Kidney (tissue), 14 donors: Measurements from ENCODE around the gene EPHB1. TPM values are rescaled to one million over a fixed set of nuclear protein-coding genes. Genes with fewer than 3 reads are reported as not detected.

Experiments used
- DNase-seq, 5 donors: peaks; one replicate each; pipeline ENCODE4 v3.0.0-alpha.2; 2013 to 2020
- FAIRE-seq: peaks from 2 replicates; lab custom pipeline; 2012; peaks lifted over from hg19 to GRCh38; lab: Jason Lieb, UNC
- H3K27ac ChIP-seq, 2 donors: one replicate each; pipeline ENCODE4 v1.7.0; 2013; ENCODE audit warnings: low read depth in 2 of 2, low read length in 2 of 2, inconsistent platforms in 1 of 2
- H3K27me3 ChIP-seq: one replicate; pipeline ENCODE4 v1.7.1; 2013; ENCODE audit warnings: low read length, inconsistent platforms; ENCODE audit not compliant: control insufficient read depth, insufficient read depth
- H3K36me3 ChIP-seq, 3 donors: one replicate each; pipeline versions ENCODE4 v1.7.0 to v1.7.1; 2013; ENCODE audit warnings: low read length in 3 of 3, control low read depth in 1 of 3, inconsistent platforms in 1 of 3; ENCODE audit not compliant: insufficient read depth in 3 of 3, control insufficient read depth in 2 of 3
- H3K4me1 ChIP-seq, 3 donors: one replicate each; pipeline versions ENCODE4 v1.7.0 to v1.7.1; 2013; ENCODE audit warnings: low read length in 3 of 3, inconsistent platforms in 1 of 3, low read depth in 1 of 3; ENCODE audit not compliant: control insufficient read depth in 2 of 3, insufficient read depth in 2 of 3
- H3K4me3 ChIP-seq, 3 donors: one replicate each; pipeline versions ENCODE4 v1.7.0 to v1.8.1; 2013; ENCODE audit warnings: low read length in 3 of 3, control low read depth in 1 of 3, inconsistent platforms in 1 of 3
- H3K9ac ChIP-seq, 3 donors: one replicate each; pipeline versions ENCODE4 v1.7.0 to v1.7.1; 2013; ENCODE audit warnings: low read length in 3 of 3, control low read depth in 1 of 3, inconsistent platforms in 1 of 3
- H3K9me3 ChIP-seq, 3 donors: one replicate each; pipeline versions ENCODE4 v1.7.0 to v1.7.1; 2013; ENCODE audit warnings: low read length in 3 of 3, control low read depth in 1 of 3, inconsistent platforms in 1 of 3; ENCODE audit not compliant: control insufficient read depth in 2 of 3, insufficient read depth in 1 of 3
- intact Hi-C: fragments of 100-400 bp; cut with DNase I; formaldehyde crosslinking; loops from one replicate; pipeline ENCODE4 v1.11.1; 2022
- polyA plus RNA-seq: library from polyadenylated mRNA; stranded (reverse); fragments of 350-450 nt; fragmentation: Illumina TruSeq; extraction: RNeasy Lipid Tissue Mini Kit (QIAGEN cat#74804); gene quantifications from one replicate; pipeline ENCODE4 v1.2.3, GENCODE V29; 2014; ENCODE audit warnings: low read depth, low replicate concordance; ENCODE audit not compliant: insufficient read depth
- total RNA-seq: library from RNA; stranded (reverse); fragmentation: NEBNext Ultra II Directional; extraction: Animal tissue kit (Norgen Biotek cat#: 25700); gene quantifications from one replicate; pipeline ENCODE4 v1.2.1, GENCODE V29; 2021
- TF ChIP-seq, protein P1 (sequence below): IDR thresholded peaks from 3 replicates; pipeline ENCODE4 v1.5.1; 2012; ENCODE audit warnings: mild to moderate bottlenecking, moderate library complexity, borderline replicate concordance; ENCODE audit not compliant: insufficient read depth; ENCODE audit errors: extremely low read depth
- donor health status: control.
- donor health status: control.
- donor health status: control.
- donor health status: control.
- donor health status: control.
- donor health status: DM: yes; HTN: yes; CAD: no.
- donor health status: Normal renal cell carcinoma (clear cell type).

The EPHB1 gene
- total and polyA plus RNA-seq, 2 donors from 2014 or later, result 0.39 to 3.2 TPM

DNA sequence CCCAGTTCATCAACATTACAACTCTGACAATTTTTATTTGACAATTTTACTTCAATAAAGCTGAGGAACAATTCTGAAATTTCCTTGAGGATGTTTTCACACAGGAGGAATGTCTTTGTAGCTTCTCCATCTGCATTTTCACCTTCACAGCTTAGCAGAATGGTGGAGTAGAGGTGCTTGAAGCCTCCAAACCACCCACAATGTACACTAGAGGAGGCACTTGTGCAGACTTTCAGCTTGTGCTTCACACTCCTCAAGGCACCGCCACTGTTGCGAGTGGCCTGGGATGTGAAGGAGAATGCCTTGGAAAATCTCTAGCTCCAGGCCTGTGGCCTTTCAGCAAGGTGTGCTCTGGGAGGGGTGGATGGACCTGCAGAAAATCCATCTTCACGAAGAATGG lies 181.9 kb downstream of the EPHB1 start:
- no peak for FAIRE-seq
- Histone ChIP-seq H3K36me3 (no peaks in the 10 kb centered on the region), H3K4me1 (no peaks in the 10 kb centered on the region), H3K9me3 (no peaks in the 10 kb centered on the region), H3K4me3 (no peak overlapping the region), H3K27me3 (no peaks in the 10 kb centered on the region), H3K9ac (no peak overlapping the region), H3K27ac (no peak overlapping the region)
- intact Hi-C loops, result no loop called here
- no peak for DNase-seq
- TF ChIP-seq, protein P1, sequence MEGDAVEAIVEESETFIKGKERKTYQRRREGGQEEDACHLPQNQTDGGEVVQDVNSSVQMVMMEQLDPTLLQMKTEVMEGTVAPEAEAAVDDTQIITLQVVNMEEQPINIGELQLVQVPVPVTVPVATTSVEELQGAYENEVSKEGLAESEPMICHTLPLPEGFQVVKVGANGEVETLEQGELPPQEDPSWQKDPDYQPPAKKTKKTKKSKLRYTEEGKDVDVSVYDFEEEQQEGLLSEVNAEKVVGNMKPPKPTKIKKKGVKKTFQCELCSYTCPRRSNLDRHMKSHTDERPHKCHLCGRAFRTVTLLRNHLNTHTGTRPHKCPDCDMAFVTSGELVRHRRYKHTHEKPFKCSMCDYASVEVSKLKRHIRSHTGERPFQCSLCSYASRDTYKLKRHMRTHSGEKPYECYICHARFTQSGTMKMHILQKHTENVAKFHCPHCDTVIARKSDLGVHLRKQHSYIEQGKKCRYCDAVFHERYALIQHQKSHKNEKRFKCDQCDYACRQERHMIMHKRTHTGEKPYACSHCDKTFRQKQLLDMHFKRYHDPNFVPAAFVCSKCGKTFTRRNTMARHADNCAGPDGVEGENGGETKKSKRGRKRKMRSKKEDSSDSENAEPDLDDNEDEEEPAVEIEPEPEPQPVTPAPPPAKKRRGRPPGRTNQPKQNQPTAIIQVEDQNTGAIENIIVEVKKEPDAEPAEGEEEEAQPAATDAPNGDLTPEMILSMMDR, result no peak

DNA sequence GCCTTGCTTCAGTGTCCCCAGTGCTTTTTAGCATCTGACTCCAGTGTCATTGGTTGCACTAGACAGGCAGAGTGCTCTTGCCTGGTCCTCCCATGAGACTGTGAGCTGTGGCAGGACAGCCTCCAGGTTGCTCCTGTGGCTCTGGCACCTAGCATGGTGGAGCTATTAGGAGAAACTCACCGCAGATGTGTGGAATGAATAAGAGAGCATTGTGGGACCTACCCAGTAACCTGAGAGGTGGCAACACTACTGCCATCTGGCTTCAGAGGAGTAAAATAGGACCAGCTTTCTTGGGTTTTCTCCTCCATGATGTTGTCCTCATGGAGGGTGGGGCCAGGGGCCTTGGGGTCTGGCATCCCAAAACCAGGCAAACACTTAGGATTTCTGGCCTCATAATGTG lies 183.6 kb downstream of the EPHB1 start:
- no peak overlapping the region for H3K9ac ChIP-seq
- no peak overlapping the region for H3K27ac ChIP-seq
- H3K4me3 ChIP-seq, result no peak overlapping the region
- H3K4me1 ChIP-seq, result no peaks in the 10 kb centered on the region
- TF ChIP-seq, protein P1, result no peak
- H3K9me3 ChIP-seq, result no peaks in the 10 kb centered on the region
- DNase-seq, result no peak
- H3K27me3 ChIP-seq, result no peaks in the 10 kb centered on the region
- H3K36me3 ChIP-seq, result no peaks in the 10 kb centered on the region
- FAIRE-seq, result no peak
- intact Hi-C loops, result no loop called here

DNA sequence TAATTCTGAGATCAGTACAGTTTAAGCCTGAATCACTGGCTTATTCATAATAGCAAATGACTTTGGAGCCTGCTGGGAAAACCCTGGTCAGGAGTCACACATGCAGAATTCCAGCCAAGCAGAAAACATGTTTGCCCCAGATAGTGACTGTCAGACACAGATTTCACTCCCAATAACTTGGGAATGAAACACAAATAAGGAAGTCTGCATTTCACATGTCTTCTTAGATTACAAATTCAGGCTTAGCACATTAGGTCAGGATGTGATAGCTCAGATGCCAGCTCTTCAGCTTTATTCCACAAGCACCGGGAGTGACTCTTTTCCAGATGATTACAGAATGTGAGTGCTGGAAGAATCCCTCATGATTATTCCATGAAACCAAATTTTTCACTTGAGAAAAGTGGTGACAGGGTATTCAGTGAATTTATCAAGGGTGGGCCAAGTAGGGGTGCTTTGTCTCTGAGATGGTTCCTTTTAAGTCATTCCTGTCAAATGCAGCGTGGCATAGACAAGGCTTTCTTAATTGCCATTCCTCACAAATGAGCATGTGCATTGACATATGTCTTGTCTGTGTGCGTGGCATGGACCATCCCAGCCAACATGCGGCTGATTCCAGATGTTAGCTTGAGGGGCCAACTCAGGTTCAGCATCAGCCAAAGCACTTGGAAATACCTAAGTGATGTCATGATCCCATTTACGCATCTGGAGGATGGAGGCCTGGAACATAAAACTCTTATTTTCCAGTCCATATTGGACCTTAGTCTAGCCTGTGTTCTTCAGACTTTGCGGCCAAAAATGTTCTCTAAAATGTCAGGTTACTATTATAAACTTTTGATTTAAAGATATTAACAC lies 191.0 kb downstream of the EPHB1 start:
- intact Hi-C loops, result no loop called here
- no peaks in the 10 kb centered on the region for H3K27me3 ChIP-seq
- TF ChIP-seq, protein P1, result no peak
- DNase-seq (no peak), FAIRE-seq (no peak)
- H3K9me3 ChIP-seq, result no peaks in the 10 kb centered on the region
- H3K4me1 ChIP-seq, result no peaks in the 10 kb centered on the region
- no peaks in the 10 kb centered on the region for H3K36me3 ChIP-seq
- H3K4me3 ChIP-seq, result no peak overlapping the region
- H3K9ac ChIP-seq, result no peak overlapping the region
- no peak overlapping the region for H3K27ac ChIP-seq
